Measurements from ENCODE around the gene RHO. TPM values are rescaled to one million over a fixed set of nuclear protein-coding genes. Genes with fewer than 3 reads are reported as not detected.

The RHO gene
- total RNA-seq, 1 donor from 2014 or later = not detected

DNA sequence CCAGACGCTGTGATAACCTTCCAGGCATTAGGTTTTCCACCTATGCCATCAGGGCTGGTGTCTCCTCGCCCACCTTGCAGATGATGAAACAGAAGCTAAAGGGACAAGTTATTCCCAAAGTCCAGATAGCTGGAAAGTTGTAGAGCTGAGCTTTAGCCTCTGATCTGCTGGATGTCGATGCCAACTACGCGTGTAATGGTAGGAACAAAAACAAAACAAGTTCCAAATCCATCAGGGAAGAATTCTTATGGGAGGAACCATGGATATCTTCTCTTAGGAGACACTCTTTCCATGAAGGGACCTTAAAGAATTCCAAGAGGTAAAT is 28.1 kb upstream of the RHO start:
- no peak overlapping the region for H3K27ac ChIP-seq
- no peak for DNase-seq (ENCODE audit: low spot score in 2 of 2)
- no peak for TF ChIP-seq CTCF (IDR thresholded peaks at IDR 0.05)
- intact Hi-C loops (cut with DNase I) = no loop called here
- no peak overlapping the region for H3K4me3 ChIP-seq
- H3K36me3 ChIP-seq = peaks cover 22 to 44% of the 10 kb centered on the region in 2 donors
- no peaks in the 10 kb centered on the region for H3K27me3 ChIP-seq
- no peaks in the 10 kb centered on the region for H3K9me3 ChIP-seq
- H3K4me1 ChIP-seq = peaks cover 0 to 9% of the 10 kb centered on the region in 2 donors

GRCh38 chr3:129501630-129502029 is 26.8 kb upstream of the RHO start:
- intact Hi-C loops (cut with DNase I) = no loop called here
- DNase-seq (ENCODE audit: low spot score in 2 of 2) = no peak
- Histone ChIP-seq H3K9me3 (no peaks in the 10 kb centered on the region), H3K36me3 (peaks cover 30 to 49% of the 10 kb centered on the region in 2 donors), H3K27ac (no peak overlapping the region), H3K4me1 (peaks cover 0 to 11% of the 10 kb centered on the region in 2 donors), H3K27me3 (no peaks in the 10 kb centered on the region), H3K4me3 (no peak overlapping the region)
- no peak for TF ChIP-seq CTCF (IDR thresholded peaks at IDR 0.05)

- Histone ChIP-seq H3K9me3 (no peaks in the 10 kb centered on the region), H3K27ac (no peak overlapping the region), H3K4me3 (no peak overlapping the region), H3K36me3 (peaks cover 30 to 58% of the 10 kb centered on the region in 2 donors), H3K27me3 (no peaks in the 10 kb centered on the region), H3K4me1 (peaks cover 0 to 18% of the 10 kb centered on the region in 2 donors)
- no peak for TF ChIP-seq CTCF (IDR thresholded peaks at IDR 0.05)
- intact Hi-C loops (cut with DNase I) = no loop called here
- no peak for DNase-seq (ENCODE audit: low spot score in 2 of 2)
Measured at GRCh38 chr3:129502641-129503408, 25.6 kb upstream of the RHO start.

- TF ChIP-seq CTCF (IDR thresholded peaks at IDR 0.05) = no peak
Measured at GRCh38 chr3:129503471-129504291, 24.8 kb upstream of the RHO start.

GRCh38 chr3:129504471-129505100 is 23.9 kb upstream of the RHO start:
- H3K27me3 ChIP-seq = no peaks in the 10 kb centered on the region
- peak overlapping the region in 1 of 2 donors; percentile 26 for H3K27ac ChIP-seq
- H3K4me3 ChIP-seq = no peak overlapping the region
- TF ChIP-seq CTCF (IDR thresholded peaks at IDR 0.05) = no peak
- peaks cover 0 to 18% of the 10 kb centered on the region in 2 donors for H3K4me1 ChIP-seq
- H3K9me3 ChIP-seq = no peaks in the 10 kb centered on the region
- H3K36me3 ChIP-seq = peaks cover 30 to 58% of the 10 kb centered on the region in 2 donors
- intact Hi-C loops (cut with DNase I) = no loop called here
- no peak for DNase-seq (ENCODE audit: low spot score in 2 of 2)

More at GRCh38 chr3:129503471-129504291, 24.8 kb upstream of the RHO start:
- Histone ChIP-seq H3K27ac (no peak overlapping the region), H3K4me3 (no peak overlapping the region), H3K27me3 (no peaks in the 10 kb centered on the region), H3K36me3 (peaks cover 30 to 58% of the 10 kb centered on the region in 2 donors), H3K4me1 (peaks cover 0 to 18% of the 10 kb centered on the region in 2 donors), H3K9me3 (no peaks in the 10 kb centered on the region)
- intact Hi-C loops (cut with DNase I) = no loop called here
- no peak for DNase-seq (ENCODE audit: low spot score in 2 of 2)

Measured in ascending aorta (tissue), 2 donors.